HepG2 (cell line): ENCODE results near the gene GPR137. TPM values are rescaled to one million over a fixed set of nuclear protein-coding genes. Genes with fewer than 3 reads are reported as not detected.

ENCODE experiments used
- ATM ChIP-seq: fragments of 450-650 bp; IDR thresholded peaks from 2 replicates; pipeline ENCODE4 v1.7.1; 2017; ENCODE audit warnings: mild to moderate bottlenecking, borderline replicate concordance
- CCDC6 ChIP-seq: sonication (generic); formaldehyde crosslinking; IDR thresholded peaks from 2 replicates; pipeline ENCODE4 v1.8.1; 2022; ENCODE audit warnings: mild to moderate bottlenecking, missing genetic modification reagents, moderate library complexity
- ETV5 ChIP-seq: IDR thresholded peaks from 2 replicates; pipeline ENCODE4 v1.6.1; 2018; ENCODE audit warnings: missing biosample characterization, missing genetic modification reagents, inconsistent platforms, borderline replicate concordance
- ETV6 ChIP-seq: sonication (generic); formaldehyde crosslinking; conservative IDR thresholded peaks from 2 replicates; pipeline ENCODE4 v1.4.0; 2020; ENCODE audit warnings: missing genetic modification reagents
- FOSL2 ChIP-seq: sonication (generic); formaldehyde crosslinking; IDR thresholded peaks from 2 replicates; pipeline ENCODE4 v1.4.0; 2020; ENCODE audit warnings: missing genetic modification reagents
- FOXA1 ChIP-seq, 2 experiments: fragments of 450-650 bp in 1 of 2; sonication (generic) in 1 of 2; formaldehyde crosslinking in 1 of 2; IDR thresholded peaks; 2 replicates each; pipeline versions ENCODE4 v1.4.0 to v1.6.1; 2016 to 2020; ENCODE audit warnings: missing genetic modification reagents in 1 of 2
- JUND ChIP-seq: sonication (generic); formaldehyde crosslinking; IDR thresholded peaks from 2 replicates; pipeline ENCODE4 v1.8.0; 2022; ENCODE audit warnings: mild to moderate bottlenecking, missing genetic modification reagents
- MBD4 ChIP-seq: IDR thresholded peaks from 2 replicates; pipeline ENCODE4 v1.6.1; 2012; ENCODE audit warnings: low read length, inconsistent platforms, borderline replicate concordance
- NFKBIZ ChIP-seq: IDR thresholded peaks from 2 replicates; pipeline ENCODE4 v1.6.1; 2018; ENCODE audit warnings: missing genetic modification reagents, missing compliant biosample characterization
- NR2F2 ChIP-seq: IDR thresholded peaks from 2 replicates; pipeline ENCODE4 v1.6.1; 2012; ENCODE audit warnings: low read depth, inconsistent platforms, borderline replicate concordance
- RFXAP ChIP-seq: sonication (generic); formaldehyde crosslinking; IDR thresholded peaks from 2 replicates; pipeline ENCODE4 v1.4.0; 2020; ENCODE audit warnings: missing genetic modification reagents, borderline replicate concordance
- SALL2 ChIP-seq: sonication (generic); formaldehyde crosslinking; IDR thresholded peaks from 2 replicates; pipeline ENCODE4 v1.8.1; 2023; ENCODE audit warnings: mild to moderate bottlenecking, missing genetic modification reagents, inconsistent platforms
- SP4 ChIP-seq: sonication (generic); formaldehyde crosslinking; IDR thresholded peaks from 2 replicates; pipeline ENCODE4 v1.8.1; 2023; ENCODE audit warnings: mild to moderate bottlenecking, missing genetic modification reagents
- SSRP1 ChIP-seq: IDR thresholded peaks from 2 replicates; pipeline ENCODE4 v1.6.1; 2016; ENCODE audit warnings: control low read depth
- WIZ ChIP-seq: sonication (generic); formaldehyde crosslinking; IDR thresholded peaks from 2 replicates; pipeline ENCODE4 v1.5.1; 2020; ENCODE audit warnings: mild to moderate bottlenecking, missing genetic modification reagents
- ZNF652 ChIP-seq: IDR thresholded peaks from 2 replicates; pipeline ENCODE4 v1.6.1; 2016; ENCODE audit warnings: low read depth, borderline replicate concordance
- ZNF788 ChIP-seq: sonication (generic); formaldehyde crosslinking; IDR thresholded peaks from 2 replicates; pipeline ENCODE4 v1.5.0; 2020; ENCODE audit warnings: mild to moderate bottlenecking, missing genetic modification reagents, borderline replicate concordance
- ZNF790 ChIP-seq: sonication (generic); formaldehyde crosslinking; IDR thresholded peaks from 2 replicates; pipeline ENCODE4 v1.8.0; 2022; ENCODE audit warnings: missing genetic modification reagents, mild to moderate bottlenecking, borderline replicate concordance
- ZSCAN30 ChIP-seq: sonication (generic); formaldehyde crosslinking; IDR thresholded peaks from 2 replicates; pipeline ENCODE4 v1.5.0; 2020; ENCODE audit warnings: mild to moderate bottlenecking, missing genetic modification reagents
- polyA plus RNA-seq, 8 experiments: library from polyadenylated mRNA; depleted of rRNA in 3 of 8; stranded (reverse) in 7 of 8; unstranded in 1 of 8; fragments of >200 nt; fragmentation: Illumina TruSeq in 4 of 8; extraction: Trizol in 4 of 8; gene quantifications; 2 replicates each; pipeline versions ENCODE4 v1.2.1 to v1.2.3, GENCODE V29; 2011 to 2016; ENCODE audit warnings: low read depth in 4 of 8, missing spikeins in 1 of 8, mixed read lengths in 1 of 8; ENCODE audit not compliant: insufficient read depth in 1 of 8
- total RNA-seq, 5 experiments: library from RNA; depleted of rRNA; stranded (reverse); fragments of >200 nt; fragmentation: Illumina TruSeq; extraction: Trizol; gene quantifications; 2 replicates each; pipeline ENCODE4 v1.2.3, GENCODE V29; 2016; ENCODE audit warnings: low read depth in 1 of 5
- TF ChIP-seq, protein P1 (sequence below): sonication (generic); formaldehyde crosslinking; IDR thresholded peaks from 2 replicates; pipeline ENCODE4 v1.5.0; 2020; ENCODE audit warnings: missing genetic modification reagents
- TF ChIP-seq, protein P2 (sequence below): sonication (generic); formaldehyde crosslinking; IDR thresholded peaks from 2 replicates; pipeline ENCODE4 v1.5.0; 2020; ENCODE audit warnings: mild to moderate bottlenecking, missing genetic modification reagents
- TF ChIP-seq, protein P3 (sequence below): sonication (generic); formaldehyde crosslinking; IDR thresholded peaks from 2 replicates; pipeline ENCODE4 v1.4.0; 2020; ENCODE audit warnings: missing genetic modification reagents, low read depth, mild to moderate bottlenecking, borderline replicate concordance
- TF ChIP-seq, protein P4 (sequence below): sonication (generic); formaldehyde crosslinking; conservative IDR thresholded peaks from 2 replicates; pipeline ENCODE4 v1.4.0; 2020; ENCODE audit warnings: mild to moderate bottlenecking, missing genetic modification reagents, moderate library complexity

GPR137 gene
- total and polyA plus RNA-seq, 2 of the 13 experiments (the other 11 are each of a cell fraction or from before 2014, with no cell fraction given): 8.5 to 13.2 TPM

DNA sequence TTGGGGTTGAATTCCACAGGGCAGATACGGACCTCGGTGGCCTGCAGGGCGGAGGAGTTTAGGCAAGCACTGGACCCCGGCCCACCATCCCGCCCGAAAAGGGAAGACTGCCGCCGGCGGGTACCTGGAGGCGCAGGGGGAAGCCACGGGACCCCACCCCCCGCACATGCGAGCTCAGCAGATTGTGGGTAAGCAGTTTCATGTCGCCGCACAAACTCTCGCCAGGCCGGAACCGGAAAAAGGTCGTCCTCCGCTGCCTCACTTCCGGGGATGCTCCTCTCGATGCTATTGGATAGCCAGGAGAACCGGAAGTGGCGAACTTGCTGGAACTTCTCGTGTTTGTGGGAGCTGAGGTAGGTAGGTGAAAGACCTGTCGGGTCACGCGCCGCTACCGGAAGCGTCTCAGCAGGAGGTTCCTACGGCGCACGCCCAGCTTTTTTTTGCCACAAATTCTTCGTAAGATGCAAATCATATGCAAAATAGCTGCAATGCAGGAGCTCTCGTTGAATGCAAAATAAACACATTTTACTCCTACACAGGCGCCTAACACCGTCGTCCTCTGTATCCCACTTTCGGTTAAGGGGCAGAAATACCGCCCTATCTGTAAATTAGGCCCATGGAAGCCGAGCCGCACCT lies 31.8 kb downstream of the GPR137 start, which contains the start of gene TRMT112 (continued):
- TF ChIP-seq, protein P1, sequence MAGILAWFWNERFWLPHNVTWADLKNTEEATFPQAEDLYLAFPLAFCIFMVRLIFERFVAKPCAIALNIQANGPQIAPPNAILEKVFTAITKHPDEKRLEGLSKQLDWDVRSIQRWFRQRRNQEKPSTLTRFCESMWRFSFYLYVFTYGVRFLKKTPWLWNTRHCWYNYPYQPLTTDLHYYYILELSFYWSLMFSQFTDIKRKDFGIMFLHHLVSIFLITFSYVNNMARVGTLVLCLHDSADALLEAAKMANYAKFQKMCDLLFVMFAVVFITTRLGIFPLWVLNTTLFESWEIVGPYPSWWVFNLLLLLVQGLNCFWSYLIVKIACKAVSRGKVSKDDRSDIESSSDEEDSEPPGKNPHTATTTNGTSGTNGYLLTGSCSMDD (CRISPR knock-in tag): no peak
- TF ChIP-seq ETV6 (CRISPR knock-in tag) (no peak), CCDC6 (CRISPR knock-in tag) (peak; percentile 83), JUND (CRISPR knock-in tag) (no peak), SALL2 (CRISPR knock-in tag) (peak; percentile 34), ZSCAN30 (CRISPR knock-in tag) (no peak), ZNF788 (CRISPR knock-in tag) (0 out of 2 replicates have a peak, but pooled peaks have one; percentile 66), NFKBIZ (CRISPR knock-in tag) (no peak), SP4 (peak; percentile 83), FOXA1 (IDR thresholded peaks at IDR 0.05) (no peak), FOXA1 (CRISPR knock-in tag; IDR thresholded peaks at IDR 0.05) (no peak), FOSL2 (no peak), RFXAP (CRISPR knock-in tag) (peak; percentile 68; the same call in 1 of the 2 replicates), SSRP1 (CRISPR knock-in tag) (peak; percentile 94), WIZ (no peak), ZNF790 (no peak), NR2F2 (no peak), MBD4 (no peak), ETV5 (CRISPR knock-in tag) (peak; percentile 91), ZNF652 (CRISPR knock-in tag) (no peak), ATM (no peak)
- TF ChIP-seq, protein P2, sequence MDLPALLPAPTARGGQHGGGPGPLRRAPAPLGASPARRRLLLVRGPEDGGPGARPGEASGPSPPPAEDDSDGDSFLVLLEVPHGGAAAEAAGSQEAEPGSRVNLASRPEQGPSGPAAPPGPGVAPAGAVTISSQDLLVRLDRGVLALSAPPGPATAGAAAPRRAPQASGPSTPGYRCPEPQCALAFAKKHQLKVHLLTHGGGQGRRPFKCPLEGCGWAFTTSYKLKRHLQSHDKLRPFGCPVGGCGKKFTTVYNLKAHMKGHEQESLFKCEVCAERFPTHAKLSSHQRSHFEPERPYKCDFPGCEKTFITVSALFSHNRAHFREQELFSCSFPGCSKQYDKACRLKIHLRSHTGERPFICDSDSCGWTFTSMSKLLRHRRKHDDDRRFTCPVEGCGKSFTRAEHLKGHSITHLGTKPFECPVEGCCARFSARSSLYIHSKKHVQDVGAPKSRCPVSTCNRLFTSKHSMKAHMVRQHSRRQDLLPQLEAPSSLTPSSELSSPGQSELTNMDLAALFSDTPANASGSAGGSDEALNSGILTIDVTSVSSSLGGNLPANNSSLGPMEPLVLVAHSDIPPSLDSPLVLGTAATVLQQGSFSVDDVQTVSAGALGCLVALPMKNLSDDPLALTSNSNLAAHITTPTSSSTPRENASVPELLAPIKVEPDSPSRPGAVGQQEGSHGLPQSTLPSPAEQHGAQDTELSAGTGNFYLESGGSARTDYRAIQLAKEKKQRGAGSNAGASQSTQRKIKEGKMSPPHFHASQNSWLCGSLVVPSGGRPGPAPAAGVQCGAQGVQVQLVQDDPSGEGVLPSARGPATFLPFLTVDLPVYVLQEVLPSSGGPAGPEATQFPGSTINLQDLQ (CRISPR knock-in tag): no peak
- TF ChIP-seq, protein P3, sequence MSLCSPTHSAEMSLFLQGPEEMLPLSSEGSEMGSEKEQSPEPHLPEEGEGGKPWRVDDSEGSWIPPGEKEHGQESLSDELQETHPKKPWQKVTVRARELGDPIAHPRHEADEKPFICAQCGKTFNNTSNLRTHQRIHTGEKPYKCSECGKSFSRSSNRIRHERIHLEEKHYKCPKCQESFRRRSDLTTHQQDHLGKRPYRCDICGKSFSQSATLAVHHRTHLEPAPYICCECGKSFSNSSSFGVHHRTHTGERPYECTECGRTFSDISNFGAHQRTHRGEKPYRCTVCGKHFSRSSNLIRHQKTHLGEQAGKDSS (CRISPR knock-in tag): 0 out of 2 replicates have a peak, but pooled peaks have one; percentile 25
- TF ChIP-seq, protein P4, sequence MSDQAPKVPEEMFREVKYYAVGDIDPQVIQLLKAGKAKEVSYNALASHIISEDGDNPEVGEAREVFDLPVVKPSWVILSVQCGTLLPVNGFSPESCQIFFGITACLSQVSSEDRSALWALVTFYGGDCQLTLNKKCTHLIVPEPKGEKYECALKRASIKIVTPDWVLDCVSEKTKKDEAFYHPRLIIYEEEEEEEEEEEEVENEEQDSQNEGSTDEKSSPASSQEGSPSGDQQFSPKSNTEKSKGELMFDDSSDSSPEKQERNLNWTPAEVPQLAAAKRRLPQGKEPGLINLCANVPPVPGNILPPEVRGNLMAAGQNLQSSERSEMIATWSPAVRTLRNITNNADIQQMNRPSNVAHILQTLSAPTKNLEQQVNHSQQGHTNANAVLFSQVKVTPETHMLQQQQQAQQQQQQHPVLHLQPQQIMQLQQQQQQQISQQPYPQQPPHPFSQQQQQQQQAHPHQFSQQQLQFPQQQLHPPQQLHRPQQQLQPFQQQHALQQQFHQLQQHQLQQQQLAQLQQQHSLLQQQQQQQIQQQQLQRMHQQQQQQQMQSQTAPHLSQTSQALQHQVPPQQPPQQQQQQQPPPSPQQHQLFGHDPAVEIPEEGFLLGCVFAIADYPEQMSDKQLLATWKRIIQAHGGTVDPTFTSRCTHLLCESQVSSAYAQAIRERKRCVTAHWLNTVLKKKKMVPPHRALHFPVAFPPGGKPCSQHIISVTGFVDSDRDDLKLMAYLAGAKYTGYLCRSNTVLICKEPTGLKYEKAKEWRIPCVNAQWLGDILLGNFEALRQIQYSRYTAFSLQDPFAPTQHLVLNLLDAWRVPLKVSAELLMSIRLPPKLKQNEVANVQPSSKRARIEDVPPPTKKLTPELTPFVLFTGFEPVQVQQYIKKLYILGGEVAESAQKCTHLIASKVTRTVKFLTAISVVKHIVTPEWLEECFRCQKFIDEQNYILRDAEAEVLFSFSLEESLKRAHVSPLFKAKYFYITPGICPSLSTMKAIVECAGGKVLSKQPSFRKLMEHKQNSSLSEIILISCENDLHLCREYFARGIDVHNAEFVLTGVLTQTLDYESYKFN (CRISPR knock-in tag): peak; percentile 20; the same call in 1 of the 2 replicates
